GM21381 (cell line): ENCODE results near the gene SKIC3.

Experiments used
- ATAC-seq: cut with Tn5 transposase; IDR thresholded peaks from one replicate; pipeline ENCODE4 v1.9.1; 2021; ENCODE audit warnings: mild to moderate bottlenecking, moderate library complexity; ENCODE audit not compliant: unreplicated experiment

SKIC3 gene

GRCh38 chr5:95532415-95532814 is 22.4 kb downstream of the SKIC3 start:
- ATAC-seq, result no peak

GRCh38 chr5:95531491-95531890 is 23.3 kb downstream of the SKIC3 start:
- ATAC-seq, result no peak

GRCh38 chr5:95530416-95530815 is 24.4 kb downstream of the SKIC3 start:
- no peak for ATAC-seq

GRCh38 chr5:95528565-95528964 is 26.2 kb downstream of the SKIC3 start:
- ATAC-seq, result no peak

- no peak for ATAC-seq
Measured at GRCh38 chr5:95526871-95527270, 27.9 kb downstream of the SKIC3 start.

GRCh38 chr5:95524423-95524822 is 30.4 kb downstream of the SKIC3 start:
- ATAC-seq, result no peak

- no peak for ATAC-seq
Measured at GRCh38 chr5:95520206-95520605, 34.6 kb downstream of the SKIC3 start.

GRCh38 chr5:95519681-95520080 is 35.1 kb downstream of the SKIC3 start:
- no peak for ATAC-seq

- ATAC-seq, result no peak
Measured at GRCh38 chr5:95519151-95519550, 35.6 kb downstream of the SKIC3 start.

- no peak for ATAC-seq
Measured at GRCh38 chr5:95518417-95518816, 36.4 kb downstream of the SKIC3 start.

- no peak for ATAC-seq
Measured at GRCh38 chr5:95511606-95512005, 43.2 kb downstream of the SKIC3 start.

GRCh38 chr5:95508550-95508949 is 46.2 kb downstream of the SKIC3 start:
- ATAC-seq, result no peak
